Measurements from ENCODE around the gene BRSK2. TPM values are rescaled to one million over a fixed set of nuclear protein-coding genes. Genes with fewer than 3 reads are reported as not detected.
A peak's percentile ranks its signal among the peaks of the same experiment; 100 is the strongest.

The BRSK2 gene
- total RNA-seq, 4 donors from 2014 or later, result 1.4 to 8.6 (median 2.0) TPM

GRCh38 chr11:1382831-1383607 lies 6.7 kb upstream of the BRSK2 start:
- peak in 3 of 4 experiments; percentile 21 to 27 (median 25) for TF ChIP-seq CTCF (IDR thresholded peaks at IDR 0.05)
- TF ChIP-seq POLR2AphosphoS5 (IDR thresholded peaks at IDR 0.05), result no peak
- TF ChIP-seq EP300 (IDR thresholded peaks at IDR 0.05), result no peak

GRCh38 chr11:1384199-1384970 lies 5.3 kb upstream of the BRSK2 start:
- no peak overlapping the region for H3K4me3 ChIP-seq
- no peak overlapping the region for H3K27ac ChIP-seq
- TF ChIP-seq POLR2A (IDR thresholded peaks at IDR 0.05) (no peak), POLR2AphosphoS5 (IDR thresholded peaks at IDR 0.05) (no peak), CTCF (IDR thresholded peaks at IDR 0.05) (no peak), EP300 (IDR thresholded peaks at IDR 0.05) (no peak)
- 85 to 89% methylated on average over 9 to 10 of the region's 21 CpGs for WGBS, 2 donors (ENCODE audit: low coverage in 1 of 2)
- H3K9me3 ChIP-seq, result no peaks in the 10 kb centered on the region
- no peaks in the 10 kb centered on the region for H3K27me3 ChIP-seq
- no peak for ATAC-seq
- no peaks in the 10 kb centered on the region for H3K36me3 ChIP-seq
- peaks cover 0 to 24% (median 10%) of the 10 kb centered on the region in 3 donors for H3K4me1 ChIP-seq

More at GRCh38 chr11:1382831-1383607, 6.7 kb upstream of the BRSK2 start:
- Histone ChIP-seq H3K4me3 (peak overlapping the region; percentile 44 to 64), H3K9me3 (no peaks in the 10 kb centered on the region), H3K27ac (peak overlapping the region; percentile 22 to 89 (median 83)), H3K27me3 (no peaks in the 10 kb centered on the region), H3K36me3 (no peaks in the 10 kb centered on the region), H3K4me1 (peaks cover 0 to 13% (median 3%) of the 10 kb centered on the region in 3 donors)
- no CpG with 5 or more reads among the region's 56 CpGs for WGBS, 2 donors (ENCODE audit: low coverage in 1 of 2)
- ATAC-seq, result peak; percentile 94

- no peak overlapping the region for H3K27ac ChIP-seq
- H3K36me3 ChIP-seq, result no peaks in the 10 kb centered on the region
- no peak for TF ChIP-seq EP300 (IDR thresholded peaks at IDR 0.05)
- no peak for TF ChIP-seq POLR2A (IDR thresholded peaks at IDR 0.05)
- no peak for TF ChIP-seq POLR2AphosphoS5 (IDR thresholded peaks at IDR 0.05)
- no peak for TF ChIP-seq CTCF (IDR thresholded peaks at IDR 0.05)
- H3K4me3 ChIP-seq, result no peak overlapping the region
- H3K27me3 ChIP-seq, result peaks cover 21% of the 10 kb centered on the region
- no peak for ATAC-seq
- H3K4me1 ChIP-seq, result peaks cover 0 to 34% (median 16%) of the 10 kb centered on the region in 3 donors
- no peaks in the 10 kb centered on the region for H3K9me3 ChIP-seq
- 77 to 80% methylated on average over 1 to 4 of the region's 10 CpGs for whole genome bisulfite sequencing, 2 donors (ENCODE audit: low coverage in 1 of 2)
These were observed 2.2 kb upstream of the BRSK2 start for GRCh38 chr11:1387521-1387920.

- Histone ChIP-seq H3K36me3 (no peaks in the 10 kb centered on the region), H3K27ac (no peak overlapping the region), H3K4me1 (peaks cover 0 to 28% (median 16%) of the 10 kb centered on the region in 3 donors), H3K27me3 (peaks cover 27% of the 10 kb centered on the region), H3K9me3 (no peaks in the 10 kb centered on the region), H3K4me3 (no peak overlapping the region)
- ATAC-seq, result no peak
- 60 to 65% methylated on average over 5 to 9 of the region's 22 CpGs for WGBS, 2 donors (ENCODE audit: low coverage in 1 of 2)
- TF ChIP-seq CTCF (IDR thresholded peaks at IDR 0.05) (no peak), POLR2A (IDR thresholded peaks at IDR 0.05) (no peak), EP300 (IDR thresholded peaks at IDR 0.05) (no peak), POLR2AphosphoS5 (IDR thresholded peaks at IDR 0.05) (no peak)
These were observed 1.6 kb upstream of the BRSK2 start for GRCh38 chr11:1387961-1388762.

Measured in gastroesophageal sphincter (tissue), 4 donors.